Choroid plexus epithelial cell (primary cell): ENCODE data around the gene COL15A1.

Experiments
- DNase-seq: peaks from one replicate; pipeline ENCODE4 v3.0.0-alpha.2; 2010; ENCODE audit warnings: low read depth
- H3K4me3 ChIP-seq: 2 replicates; pipeline ENCODE4 v1.5.1; 2011; ENCODE audit warnings: low read depth, mild to moderate bottlenecking, control low read depth, low read length, moderate library complexity
- CTCF ChIP-seq: conservative IDR thresholded peaks from 2 replicates; pipeline ENCODE4 v1.5.1; 2011; ENCODE audit warnings: low read depth, mild to moderate bottlenecking, control low read depth, inconsistent platforms, low read length, moderate library complexity

Gene COL15A1

DNA sequence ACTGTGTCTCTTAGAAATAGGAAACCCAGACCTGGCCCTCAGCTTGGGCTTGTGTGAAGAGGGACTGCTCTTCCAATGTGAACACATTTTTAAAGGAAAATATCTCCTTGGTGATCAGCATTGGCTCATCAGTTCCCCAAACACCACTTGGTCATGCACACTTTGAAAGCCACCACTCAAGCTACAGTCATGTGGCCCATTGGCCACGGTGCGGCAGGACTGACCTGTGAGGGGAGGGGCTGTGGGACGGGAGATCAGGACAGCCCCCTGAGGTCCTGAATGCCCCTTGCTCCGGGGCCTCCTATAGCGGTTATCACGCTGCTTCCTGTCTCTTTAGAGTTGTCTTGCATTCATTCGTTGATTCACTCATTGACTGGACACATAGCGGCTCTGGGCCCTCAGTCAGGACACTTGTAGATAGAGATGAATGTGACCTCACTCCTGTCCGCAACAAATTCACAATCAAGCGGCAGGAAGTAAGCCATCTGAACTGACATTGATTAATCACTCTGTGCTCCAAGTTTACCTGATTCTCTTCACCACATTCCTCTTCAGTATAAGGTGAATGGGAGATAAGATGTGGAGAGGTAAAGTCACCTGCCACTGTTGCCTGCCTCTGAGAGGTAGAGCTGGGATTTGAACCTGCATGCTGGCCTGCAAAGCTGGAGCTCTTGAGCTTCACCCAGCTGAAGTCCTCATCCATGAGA lies 73.1 kb downstream of the COL15A1 start:
- H3K4me3 ChIP-seq: no peak overlapping the region
- no peak for DNase-seq
- no peak for TF ChIP-seq CTCF

- no peak for DNase-seq
- no peak for TF ChIP-seq CTCF
- no peak overlapping the region for H3K4me3 ChIP-seq
Observed at GRCh38 chr9:99018653-99019052, 74.9 kb downstream of the COL15A1 start.

- DNase-seq: peak; percentile 98
- H3K4me3 ChIP-seq: no peak overlapping the region
- TF ChIP-seq CTCF: no peak
Observed at GRCh38 chr9:99019510-99020331, 76.0 kb downstream of the COL15A1 start.

GRCh38 chr9:99020786-99021436 lies 77.2 kb downstream of the COL15A1 start:
- peak; percentile 63 for DNase-seq
- no peak for TF ChIP-seq CTCF
- no peak overlapping the region for H3K4me3 ChIP-seq

DNA sequence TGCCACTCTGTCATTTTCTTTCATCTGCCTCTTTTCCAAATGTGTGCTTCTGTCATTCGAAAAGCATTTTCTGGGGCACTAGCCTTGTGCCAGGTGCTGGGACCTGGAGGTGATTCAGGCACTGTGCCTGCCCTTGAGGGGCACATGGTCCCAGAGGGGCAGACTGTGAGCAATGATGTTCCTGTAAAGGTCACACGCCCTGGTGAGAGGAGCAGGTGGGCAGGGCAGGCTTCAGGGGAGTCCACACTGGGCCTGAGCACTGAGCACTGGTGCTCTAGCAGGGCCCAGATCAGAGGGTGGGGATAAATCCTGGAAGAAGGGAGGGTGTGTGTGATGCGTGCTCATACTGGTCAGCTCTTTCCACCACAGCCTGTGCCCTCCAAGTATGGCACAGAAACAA lies 77.8 kb downstream of the COL15A1 start:
- DNase-seq: no peak
- no peak for TF ChIP-seq CTCF
- H3K4me3 ChIP-seq: no peak overlapping the region

- no peak for DNase-seq
- TF ChIP-seq CTCF: no peak
Observed at GRCh38 chr9:99023231-99023630, 79.5 kb downstream of the COL15A1 start.

More at GRCh38 chr9:99023231-99023630, 79.5 kb downstream of the COL15A1 start:
- no peak overlapping the region for H3K4me3 ChIP-seq
